HL-60 (cell line): ENCODE data around the gene GRID1.

Source experiments
- DNase-seq, 2 experiments: peaks; one replicate each; pipeline ENCODE4 v3.0.0-alpha.2; 2010 to 2020; ENCODE audit warnings: low read depth in 1 of 2, low spot score in 1 of 2
- H3K27ac ChIP-seq: fragments of 250-450 bp; sonication (Bioruptor Pico); replicated peaks from 2 replicates; pipeline ENCODE4 v1.5.1; 2020; ENCODE audit warnings: mild to moderate bottlenecking, moderate library complexity
- H3K27me3 ChIP-seq: fragments of 250-450 bp; sonication (Bioruptor Pico); 2 replicates; pipeline ENCODE4 v1.5.1; 2021; ENCODE audit warnings: mild to moderate bottlenecking, moderate library complexity; ENCODE audit not compliant: insufficient read depth, poor library complexity, severe bottlenecking
- H3K4me3 ChIP-seq: replicated peaks from 2 replicates; pipeline ENCODE4 v1.5.1; 2011; ENCODE audit warnings: mild to moderate bottlenecking, control low read depth, low read length; ENCODE audit not compliant: insufficient read depth
- CTCF ChIP-seq: IDR thresholded peaks from one replicate; pipeline ENCODE4 v1.5.1; 2011; ENCODE audit warnings: low read length, control low read depth, inconsistent platforms; ENCODE audit not compliant: insufficient read depth
- GABPA ChIP-seq: IDR thresholded peaks from 2 replicates; pipeline ENCODE4 v1.6.1; 2012; ENCODE audit warnings: low read depth
- POLR2AphosphoS5 ChIP-seq: IDR thresholded peaks from 2 replicates; pipeline ENCODE4 v1.6.1; 2012; ENCODE audit warnings: low read depth
- REST ChIP-seq: IDR thresholded peaks from 2 replicates; pipeline ENCODE4 v1.6.1; 2012; ENCODE audit warnings: low read depth; ENCODE audit not compliant: insufficient replicate concordance
- SPI1 ChIP-seq: IDR thresholded peaks from 2 replicates; pipeline ENCODE4 v1.6.1; 2012; ENCODE audit warnings: low read depth, mild to moderate bottlenecking, borderline replicate concordance

Gene GRID1

GRCh38 chr10:86152911-86153310 is 213.7 kb downstream of the GRID1 start:
- H3K27ac ChIP-seq, result no peak overlapping the region
- no peak for TF ChIP-seq GABPA
- TF ChIP-seq SPI1, result no peak
- no peak for TF ChIP-seq POLR2AphosphoS5
- no peak for TF ChIP-seq REST
- no peak for TF ChIP-seq CTCF
- no peak overlapping the region for H3K4me3 ChIP-seq
- H3K27me3 ChIP-seq, result no peaks in the 10 kb centered on the region
- DNase-seq, result no peak

GRCh38 chr10:86152354-86152753 is 214.2 kb downstream of the GRID1 start:
- DNase-seq, result no peak
- Histone ChIP-seq H3K27ac (no peak overlapping the region), H3K4me3 (no peak overlapping the region), H3K27me3 (no peaks in the 10 kb centered on the region)
- TF ChIP-seq GABPA (no peak), POLR2AphosphoS5 (no peak), REST (no peak), SPI1 (no peak), CTCF (no peak)

GRCh38 chr10:86151613-86152012 is 215.0 kb downstream of the GRID1 start:
- Histone ChIP-seq H3K27ac (no peak overlapping the region), H3K27me3 (no peaks in the 10 kb centered on the region), H3K4me3 (no peak overlapping the region)
- TF ChIP-seq REST (no peak), SPI1 (no peak), GABPA (no peak), CTCF (no peak), POLR2AphosphoS5 (no peak)
- DNase-seq, result no peak
